HG02973 (cell line): Measurements from ENCODE around the gene ALS2.

ENCODE experiments used
- ATAC-seq: cut with Tn5 transposase; IDR thresholded peaks from one replicate; pipeline ENCODE4 v1.9.1; 2021; ENCODE audit warnings: moderate library complexity; ENCODE audit not compliant: unreplicated experiment

The ALS2 gene

GRCh38 chr2:201759567-201759966 is 21.2 kb downstream of the ALS2 start:
- ATAC-seq: no peak

GRCh38 chr2:201758873-201759272 is 21.9 kb downstream of the ALS2 start:
- ATAC-seq: no peak

DNA sequence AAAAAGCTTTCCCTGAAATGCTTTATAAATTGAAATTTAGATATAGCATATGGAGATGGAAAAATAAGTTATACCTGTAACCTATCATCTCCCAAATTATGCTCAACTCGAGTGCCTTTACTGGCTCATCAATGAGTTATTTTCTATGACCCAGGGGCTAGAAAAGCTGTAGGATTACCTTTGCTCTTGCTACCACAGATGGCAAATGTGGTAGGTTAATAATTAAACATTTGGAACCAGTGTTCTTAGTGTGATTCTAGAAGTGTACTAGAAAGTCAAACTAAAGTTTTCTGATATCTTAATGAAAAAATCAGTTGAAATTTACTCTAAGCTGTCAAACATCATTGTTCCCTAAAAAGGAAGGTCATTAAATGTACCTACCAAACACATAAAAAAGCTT is 22.5 kb downstream of the ALS2 start:
- no peak for ATAC-seq

GRCh38 chr2:201754717-201755415 is 25.9 kb downstream of the ALS2 start:
- no peak for ATAC-seq

DNA sequence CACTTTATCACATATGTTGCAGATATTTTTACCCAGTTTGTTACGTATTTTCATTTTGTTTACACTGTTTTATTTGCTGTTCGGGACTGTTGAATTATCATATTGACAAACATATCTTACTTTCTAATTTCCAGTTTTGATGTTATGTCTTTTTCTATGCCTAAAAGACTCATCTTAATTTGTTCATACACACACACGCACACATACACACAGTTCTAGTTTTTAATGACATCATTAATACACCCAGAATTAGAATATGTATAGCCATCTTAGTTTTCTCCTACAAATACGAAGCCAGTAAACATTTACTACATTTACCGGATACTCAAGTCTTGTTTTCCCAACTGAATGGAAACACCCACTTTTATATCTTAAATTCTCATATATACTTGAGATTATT is 29.2 kb downstream of the ALS2 start:
- no peak for ATAC-seq

DNA sequence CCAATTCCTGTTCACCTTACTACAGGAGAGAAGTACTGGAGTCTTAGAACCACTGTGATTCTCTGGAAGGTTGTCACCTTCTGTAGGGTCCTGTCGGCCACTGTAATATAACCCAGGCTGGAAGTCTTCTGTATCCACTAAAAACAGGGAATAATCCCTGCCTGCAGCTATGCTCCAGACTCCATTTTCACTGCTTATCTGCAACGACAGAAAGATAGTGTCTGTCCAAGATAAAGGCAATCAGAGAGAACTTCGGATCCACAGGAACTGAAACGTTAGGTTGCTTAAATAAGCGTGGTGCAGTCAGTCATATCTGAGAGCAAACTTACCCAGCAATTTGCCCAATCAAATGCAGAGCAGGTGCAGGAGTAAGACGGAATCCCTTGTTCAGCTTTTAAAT is 34.2 kb downstream of the ALS2 start:
- no peak for ATAC-seq

GRCh38 chr2:201735486-201735885 is 45.2 kb downstream of the ALS2 start:
- no peak for ATAC-seq

GRCh38 chr2:201734111-201734510 is 46.6 kb downstream of the ALS2 start:
- ATAC-seq: no peak

- ATAC-seq: no peak
Measured at GRCh38 chr2:201733544-201733943, 47.2 kb downstream of the ALS2 start.

GRCh38 chr2:201730651-201731285 is 50.0 kb downstream of the ALS2 start:
- no peak for ATAC-seq

GRCh38 chr2:201715459-201715858 is 65.3 kb downstream of the ALS2 start:
- ATAC-seq: no peak

- no peak for ATAC-seq
Measured at GRCh38 chr2:201712726-201713125, 68.0 kb downstream of the ALS2 start.

GRCh38 chr2:201709747-201710146 is 71.0 kb downstream of the ALS2 start:
- no peak for ATAC-seq

DNA sequence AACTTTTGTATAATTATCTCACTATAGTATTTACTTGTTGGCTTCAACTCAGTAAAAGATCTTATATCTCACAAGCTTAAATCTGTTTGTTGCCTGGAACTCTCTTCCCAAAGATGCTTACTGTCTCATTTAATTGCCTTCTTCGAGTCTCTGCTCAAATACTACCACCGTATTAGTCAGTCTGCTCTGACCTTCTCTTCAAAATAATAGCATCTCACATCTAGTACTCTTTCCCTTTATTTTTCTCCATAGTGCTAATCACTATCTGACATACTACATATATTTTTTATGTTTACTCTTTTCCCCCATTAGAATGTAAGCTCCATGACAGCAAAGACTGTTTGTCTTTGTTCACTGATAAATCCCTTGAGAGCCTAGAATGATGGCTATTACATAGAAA is 71.7 kb downstream of the ALS2 start:
- ATAC-seq: no peak

DNA sequence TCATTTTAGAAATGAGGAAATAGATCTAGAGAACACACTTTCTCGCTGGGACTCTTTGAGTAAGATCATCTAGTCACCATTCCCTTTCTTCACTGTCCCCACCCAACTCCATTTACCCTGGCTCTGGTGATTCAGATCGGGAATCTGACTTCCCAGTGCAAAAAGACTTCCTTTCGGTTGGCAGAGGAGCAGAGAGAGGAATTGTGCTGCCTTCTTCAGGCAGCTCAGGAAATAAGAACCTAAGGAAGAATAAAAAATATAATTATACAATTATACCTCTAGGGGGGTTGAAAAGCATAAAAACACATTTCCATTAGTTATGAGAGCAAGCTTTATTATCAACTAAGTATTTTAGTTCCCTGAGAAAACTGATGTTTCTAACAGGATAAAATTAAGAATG is 73.0 kb downstream of the ALS2 start:
- no peak for ATAC-seq

- ATAC-seq: no peak
Measured at GRCh38 chr2:201707142-201707541, 73.6 kb downstream of the ALS2 start.

GRCh38 chr2:201704536-201704935 is 76.2 kb downstream of the ALS2 start:
- no peak for ATAC-seq

DNA sequence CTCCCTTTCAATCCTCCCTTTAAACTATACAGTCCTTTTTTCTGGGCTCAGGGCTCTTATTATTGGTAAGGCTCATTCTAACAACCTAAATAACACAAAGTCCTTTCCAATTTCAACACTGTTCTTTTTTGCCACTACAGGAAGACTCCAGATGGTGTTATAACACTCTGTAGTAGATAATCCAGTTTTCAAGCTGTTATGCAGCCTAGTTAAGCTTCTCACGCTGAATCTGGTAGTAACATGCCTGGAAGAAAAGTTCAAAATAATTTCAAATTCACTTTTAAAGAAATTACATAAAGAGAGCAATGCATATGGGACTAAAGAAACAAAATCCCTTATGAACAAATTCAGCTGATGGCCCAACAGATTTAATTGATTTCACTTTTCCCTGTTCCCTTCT is 79.1 kb downstream of the ALS2 start:
- no peak for ATAC-seq

- no peak for ATAC-seq
Measured at GRCh38 chr2:201699416-201699815, 81.3 kb downstream of the ALS2 start.

DNA sequence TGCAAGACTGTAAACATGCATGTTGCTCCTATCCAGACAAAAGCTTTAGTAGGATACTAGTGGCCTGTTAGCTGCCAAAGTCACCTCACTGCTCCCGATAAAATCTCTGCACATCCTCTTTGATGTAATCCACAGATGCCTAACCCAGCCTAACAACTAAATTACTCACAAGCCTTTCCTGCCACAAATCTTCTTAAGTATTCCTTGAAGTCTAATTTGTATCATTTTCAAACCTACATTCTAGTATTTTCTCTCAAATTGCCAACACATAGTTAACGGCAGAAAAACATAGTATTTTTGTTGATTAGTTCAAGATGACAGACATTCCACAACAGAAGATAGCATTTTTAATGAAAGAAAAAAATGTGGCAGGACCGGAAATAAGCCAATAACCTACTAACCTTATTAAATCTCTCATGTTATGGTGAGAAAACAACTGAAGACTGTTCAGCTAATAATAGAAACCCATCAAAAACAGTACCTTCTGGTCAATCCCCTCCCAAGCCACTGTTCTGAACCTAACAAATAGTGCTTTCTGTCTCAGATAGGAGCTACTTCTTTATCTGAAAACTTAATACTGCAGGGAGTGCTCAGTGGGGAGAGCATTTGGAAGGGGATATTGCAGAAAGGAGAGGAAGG is 82.0 kb downstream of the ALS2 start, which contains the start of gene MPP4:
Gene MPP4 (minus strand): TSS at position 57 of the 639 bp plus-strand sequence. CDS start 4,690 bp downstream, outside the sequence.
- ATAC-seq: no peak

- no peak for ATAC-seq
Measured at GRCh38 chr2:201697899-201698298, 82.8 kb downstream of the ALS2 start.

DNA sequence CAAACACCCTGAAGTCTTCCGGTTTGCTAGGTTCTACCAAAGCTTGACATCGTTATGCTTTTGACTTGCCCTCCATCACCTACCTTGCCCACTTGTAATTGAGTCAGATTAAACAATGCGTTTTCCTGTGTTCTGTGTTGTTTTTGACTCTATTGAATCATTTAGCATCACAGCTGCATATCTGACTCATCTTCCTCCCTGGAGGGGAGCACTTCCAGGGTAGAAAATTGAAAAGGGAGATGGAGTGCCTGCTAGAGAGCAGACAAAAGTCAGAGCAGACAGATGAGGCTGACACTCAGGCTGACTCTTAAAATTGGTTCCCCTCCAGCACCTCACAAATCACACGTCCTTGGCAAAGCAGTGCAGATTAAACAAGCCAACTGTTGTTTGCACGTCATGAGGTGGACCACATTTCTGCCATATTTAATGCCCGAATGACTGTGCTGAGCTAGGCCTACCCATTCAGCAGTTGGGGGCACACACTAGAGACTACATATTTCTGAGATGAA is 84.5 kb downstream of the ALS2 start:
- ATAC-seq: no peak
